Neural cell (in vitro differentiated cells): Measurements from ENCODE around the gene INSRR. TPM values are rescaled to one million over a fixed set of nuclear protein-coding genes. Genes with fewer than 3 reads are reported as not detected.

Experiments used
- H2AFZ ChIP-seq: fragments of 200-600, 300-800 bp; sonication (generic), shearing (Covaris generic); 2 replicates; pipeline ENCODE4 v1.6.0; 2014; ENCODE audit warnings: low read depth, mild to moderate bottlenecking, antibody characterized with exemption, low read length, moderate library complexity
- H3F3A ChIP-seq: fragments of 200-600 bp; shearing (Covaris generic); 2 replicates; pipeline ENCODE4 v1.6.1; 2016; ENCODE audit warnings: mild to moderate bottlenecking, moderate library complexity, mixed read lengths, antibody characterized with exemption, low read length; ENCODE audit not compliant: insufficient read depth, poor library complexity, severe bottlenecking
- H3K27ac ChIP-seq: fragments of 200-600, 300-800 bp; sonication (generic), shearing (Covaris generic); 2 replicates; pipeline ENCODE4 v1.5.1; 2014; ENCODE audit warnings: mild to moderate bottlenecking, low read length, moderate library complexity
- H3K27me3 ChIP-seq: fragments of 300-800, 200-600 bp; sonication (generic), shearing (Covaris generic); 2 replicates; pipeline ENCODE4 v1.6.0; 2014; ENCODE audit warnings: mild to moderate bottlenecking, low read depth, low read length, moderate library complexity; ENCODE audit not compliant: insufficient read depth
- H3K36me3 ChIP-seq: fragments of 300-800, 200-600 bp; sonication (generic), shearing (Covaris generic); 2 replicates; pipeline ENCODE4 v1.5.1; 2014; ENCODE audit warnings: mild to moderate bottlenecking, antibody characterized with exemption, low read length, moderate library complexity; ENCODE audit not compliant: insufficient read depth
- H3K4me2 ChIP-seq: fragments of 300-800, 200-600 bp; sonication (generic), shearing (Covaris generic); 2 replicates; pipeline ENCODE4 v1.6.0; 2014; ENCODE audit warnings: mild to moderate bottlenecking, low read length
- H3K4me3 ChIP-seq: fragments of 300-800, 200-600 bp; sonication (generic), shearing (Covaris generic); 2 replicates; pipeline ENCODE4 v1.5.1; 2014; ENCODE audit warnings: mild to moderate bottlenecking, low read length, moderate library complexity
- H3K79me2 ChIP-seq: fragments of 200-600 bp; shearing (Covaris generic); replicated peaks from 2 replicates; pipeline ENCODE4 v1.6.0; 2014; ENCODE audit warnings: mild to moderate bottlenecking, low read length, moderate library complexity; ENCODE audit not compliant: insufficient read depth
- H3K9ac ChIP-seq: fragments of 300-800, 200-600 bp; sonication (generic), shearing (Covaris generic); 2 replicates; pipeline ENCODE4 v1.6.1; 2016; ENCODE audit warnings: mild to moderate bottlenecking, low read length, mixed read lengths
- H3K9me2 ChIP-seq: fragments of 200-600 bp; shearing (Covaris generic); 2 replicates; pipeline ENCODE4 v1.6.1; 2016; ENCODE audit warnings: mild to moderate bottlenecking, low read length, mixed read lengths; ENCODE audit not compliant: insufficient read depth
- H3K9me3 ChIP-seq: fragments of 200-600, 300-800 bp; sonication (generic), shearing (Covaris generic); 2 replicates; pipeline ENCODE4 v1.6.1; 2016; ENCODE audit warnings: mild to moderate bottlenecking, mixed run types, low read length, moderate library complexity, mixed read lengths
- H4K20me1 ChIP-seq: fragments of 200-600 bp; shearing (Covaris generic); 2 replicates; pipeline ENCODE4 v1.6.1; 2016; ENCODE audit warnings: mild to moderate bottlenecking, mixed run types; ENCODE audit not compliant: insufficient read depth
- EP300 ChIP-seq: fragments of 450-650 bp; conservative IDR thresholded peaks from 2 replicates; pipeline ENCODE4 v1.6.1; 2014; ENCODE audit warnings: antibody characterized with exemption, mild to moderate bottlenecking, moderate library complexity; ENCODE audit not compliant: poor library complexity, severe bottlenecking
- EZH2 ChIP-seq: fragments of 200-600, 300-800 bp; shearing (Covaris generic), sonication (generic); IDR thresholded peaks from 2 replicates; pipeline ENCODE4 v1.6.1; 2014; ENCODE audit warnings: antibody characterized with exemption, low read length, borderline replicate concordance, mild to moderate bottlenecking; ENCODE audit not compliant: insufficient read depth, poor library complexity, severe bottlenecking
- MXI1 ChIP-seq: fragments of 450-650 bp; conservative IDR thresholded peaks from 2 replicates; pipeline ENCODE4 v1.6.1; 2014; ENCODE audit warnings: antibody characterized with exemption, mild to moderate bottlenecking; ENCODE audit not compliant: poor library complexity, severe bottlenecking
- POLR2AphosphoS5 ChIP-seq: IDR thresholded peaks from 2 replicates; pipeline ENCODE4 v1.6.1; 2012
- RAD21 ChIP-seq: fragments of 450-650 bp; conservative IDR thresholded peaks from 2 replicates; pipeline ENCODE4 v1.6.1; 2014; ENCODE audit warnings: antibody characterized with exemption, mild to moderate bottlenecking, moderate library complexity
- SMC3 ChIP-seq: fragments of 450-650 bp; conservative IDR thresholded peaks from 2 replicates; pipeline ENCODE4 v1.6.1; 2014; ENCODE audit warnings: antibody characterized with exemption, mild to moderate bottlenecking, moderate library complexity; ENCODE audit not compliant: poor library complexity
- TAF1 ChIP-seq: IDR thresholded peaks from 2 replicates; pipeline ENCODE4 v1.6.1; 2012; ENCODE audit warnings: low read depth
- polyA plus RNA-seq: library from polyadenylated mRNA; depleted of rRNA; stranded (reverse); fragments of >200 nt; gene quantifications from 2 replicates; pipeline ENCODE4 v1.2.3, GENCODE V29; 2014
- TF ChIP-seq, protein P1 (sequence below): fragments of 450-650 bp; IDR thresholded peaks from 2 replicates; pipeline ENCODE4 v1.5.1; 2014; ENCODE audit warnings: antibody characterized with exemption, mild to moderate bottlenecking, moderate library complexity; ENCODE audit not compliant: poor library complexity, severe bottlenecking
- TF ChIP-seq, protein P2 (sequence below): IDR thresholded peaks from 2 replicates; pipeline ENCODE4 v1.6.1; 2012; ENCODE audit warnings: borderline replicate concordance

INSRR gene
- polyA plus RNA-seq, 1 donor from 2014 or later = 3.0 TPM

DNA sequence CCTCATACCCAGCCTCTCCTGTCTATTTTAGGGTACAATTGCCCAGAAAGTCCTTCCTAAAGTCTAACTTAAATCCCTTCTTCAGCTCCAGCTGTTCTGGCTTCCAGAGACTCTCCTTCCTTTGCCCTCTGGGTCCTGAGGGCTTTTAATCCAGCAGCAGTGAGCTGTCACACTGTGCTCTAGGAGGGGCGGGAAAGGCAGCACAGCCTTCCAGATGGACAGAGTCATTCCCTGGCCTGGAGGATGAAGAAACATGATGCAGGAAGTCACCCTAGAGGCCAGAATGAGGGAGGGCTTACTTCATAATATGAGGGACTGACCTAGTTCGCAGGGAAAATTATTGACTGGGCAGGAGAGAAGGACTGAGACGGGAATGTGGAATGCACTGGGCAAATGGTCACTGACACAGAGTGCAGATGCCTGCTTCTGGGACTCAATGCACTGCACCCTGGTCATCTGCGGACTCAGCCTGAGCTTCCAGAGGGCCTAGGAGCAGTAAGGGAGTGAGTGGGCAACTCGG, 43.5 kb downstream of the INSRR start:
- H3K27ac ChIP-seq = no peak overlapping the region

DNA sequence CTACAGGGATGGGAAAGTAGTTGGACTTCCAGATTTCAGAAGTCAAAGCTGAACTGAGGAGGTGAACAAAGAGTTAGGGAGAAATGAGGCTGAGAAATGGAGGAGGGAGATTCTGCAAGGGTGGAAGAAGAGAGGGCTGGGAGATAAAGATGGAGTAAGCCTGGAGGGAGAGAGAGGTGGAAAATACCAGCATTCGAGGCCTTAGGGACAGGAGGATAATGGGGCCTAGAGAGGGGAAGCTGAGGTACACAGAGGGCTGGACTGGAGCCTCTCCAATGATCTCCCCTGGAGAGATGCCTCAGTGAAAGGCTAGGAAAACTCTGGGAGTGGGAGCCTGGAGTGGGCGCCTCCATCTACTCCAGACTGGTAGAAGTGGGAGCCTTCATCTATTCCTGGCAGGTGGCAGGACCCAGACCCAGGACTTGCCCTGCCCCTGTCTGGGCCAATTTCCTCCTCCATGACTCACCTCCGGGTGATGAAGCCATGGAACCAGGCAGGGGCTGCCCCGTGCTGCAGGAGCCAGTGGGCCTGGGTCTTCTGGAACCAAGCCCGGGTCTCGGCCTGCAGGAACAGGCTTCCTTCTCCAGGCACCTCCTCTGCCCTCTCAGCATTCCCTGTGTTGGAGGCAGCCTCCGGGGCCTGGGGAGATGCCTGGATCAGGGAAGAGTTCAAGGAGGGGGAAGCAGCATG, 44.2 kb downstream of the INSRR start:
- Histone ChIP-seq H2AFZ (no peak overlapping the region), H3K79me2 (no peaks in the 10 kb centered on the region), H3K9me3 (no peaks in the 10 kb centered on the region), H3K4me2 (no peak overlapping the region), H3K36me3 (no peaks in the 10 kb centered on the region), H3F3A (no peaks in the 10 kb centered on the region), H3K4me3 (no peak overlapping the region), H3K9ac (no peak overlapping the region), H3K27me3 (peaks cover 13% of the 10 kb centered on the region), H3K27ac (no peak overlapping the region), H3K9me2 (no peaks in the 10 kb centered on the region), H4K20me1 (no peaks in the 10 kb centered on the region)
- TF ChIP-seq TAF1 = no peak
- TF ChIP-seq, protein P1, sequence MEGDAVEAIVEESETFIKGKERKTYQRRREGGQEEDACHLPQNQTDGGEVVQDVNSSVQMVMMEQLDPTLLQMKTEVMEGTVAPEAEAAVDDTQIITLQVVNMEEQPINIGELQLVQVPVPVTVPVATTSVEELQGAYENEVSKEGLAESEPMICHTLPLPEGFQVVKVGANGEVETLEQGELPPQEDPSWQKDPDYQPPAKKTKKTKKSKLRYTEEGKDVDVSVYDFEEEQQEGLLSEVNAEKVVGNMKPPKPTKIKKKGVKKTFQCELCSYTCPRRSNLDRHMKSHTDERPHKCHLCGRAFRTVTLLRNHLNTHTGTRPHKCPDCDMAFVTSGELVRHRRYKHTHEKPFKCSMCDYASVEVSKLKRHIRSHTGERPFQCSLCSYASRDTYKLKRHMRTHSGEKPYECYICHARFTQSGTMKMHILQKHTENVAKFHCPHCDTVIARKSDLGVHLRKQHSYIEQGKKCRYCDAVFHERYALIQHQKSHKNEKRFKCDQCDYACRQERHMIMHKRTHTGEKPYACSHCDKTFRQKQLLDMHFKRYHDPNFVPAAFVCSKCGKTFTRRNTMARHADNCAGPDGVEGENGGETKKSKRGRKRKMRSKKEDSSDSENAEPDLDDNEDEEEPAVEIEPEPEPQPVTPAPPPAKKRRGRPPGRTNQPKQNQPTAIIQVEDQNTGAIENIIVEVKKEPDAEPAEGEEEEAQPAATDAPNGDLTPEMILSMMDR = no peak
- TF ChIP-seq MXI1 = no peak
- TF ChIP-seq EZH2 = no peak
- TF ChIP-seq POLR2AphosphoS5 = no peak
- TF ChIP-seq EP300 = no peak
- TF ChIP-seq, protein P2, sequence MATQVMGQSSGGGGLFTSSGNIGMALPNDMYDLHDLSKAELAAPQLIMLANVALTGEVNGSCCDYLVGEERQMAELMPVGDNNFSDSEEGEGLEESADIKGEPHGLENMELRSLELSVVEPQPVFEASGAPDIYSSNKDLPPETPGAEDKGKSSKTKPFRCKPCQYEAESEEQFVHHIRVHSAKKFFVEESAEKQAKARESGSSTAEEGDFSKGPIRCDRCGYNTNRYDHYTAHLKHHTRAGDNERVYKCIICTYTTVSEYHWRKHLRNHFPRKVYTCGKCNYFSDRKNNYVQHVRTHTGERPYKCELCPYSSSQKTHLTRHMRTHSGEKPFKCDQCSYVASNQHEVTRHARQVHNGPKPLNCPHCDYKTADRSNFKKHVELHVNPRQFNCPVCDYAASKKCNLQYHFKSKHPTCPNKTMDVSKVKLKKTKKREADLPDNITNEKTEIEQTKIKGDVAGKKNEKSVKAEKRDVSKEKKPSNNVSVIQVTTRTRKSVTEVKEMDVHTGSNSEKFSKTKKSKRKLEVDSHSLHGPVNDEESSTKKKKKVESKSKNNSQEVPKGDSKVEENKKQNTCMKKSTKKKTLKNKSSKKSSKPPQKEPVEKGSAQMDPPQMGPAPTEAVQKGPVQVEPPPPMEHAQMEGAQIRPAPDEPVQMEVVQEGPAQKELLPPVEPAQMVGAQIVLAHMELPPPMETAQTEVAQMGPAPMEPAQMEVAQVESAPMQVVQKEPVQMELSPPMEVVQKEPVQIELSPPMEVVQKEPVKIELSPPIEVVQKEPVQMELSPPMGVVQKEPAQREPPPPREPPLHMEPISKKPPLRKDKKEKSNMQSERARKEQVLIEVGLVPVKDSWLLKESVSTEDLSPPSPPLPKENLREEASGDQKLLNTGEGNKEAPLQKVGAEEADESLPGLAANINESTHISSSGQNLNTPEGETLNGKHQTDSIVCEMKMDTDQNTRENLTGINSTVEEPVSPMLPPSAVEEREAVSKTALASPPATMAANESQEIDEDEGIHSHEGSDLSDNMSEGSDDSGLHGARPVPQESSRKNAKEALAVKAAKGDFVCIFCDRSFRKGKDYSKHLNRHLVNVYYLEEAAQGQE = no peak
- TF ChIP-seq SMC3 = no peak
- TF ChIP-seq RAD21 = no peak

More for the DNA sequence above, 43.5 kb downstream of the INSRR start:
- Histone ChIP-seq H3F3A (no peaks in the 10 kb centered on the region), H3K9me2 (no peaks in the 10 kb centered on the region), H3K79me2 (no peaks in the 10 kb centered on the region), H3K4me2 (no peak overlapping the region), H3K9me3 (no peaks in the 10 kb centered on the region), H3K36me3 (no peaks in the 10 kb centered on the region), H3K4me3 (no peak overlapping the region), H2AFZ (no peak overlapping the region), H3K27me3 (peaks cover 13% of the 10 kb centered on the region), H3K9ac (no peak overlapping the region), H4K20me1 (no peaks in the 10 kb centered on the region)
- TF ChIP-seq RAD21 (no peak), TAF1 (no peak), SMC3 (no peak)
- TF ChIP-seq, protein P2 = no peak
